HG03025 (cell line): ENCODE measurements around the gene CAVIN3.

Source experiments
- ATAC-seq: cut with Tn5 transposase; IDR thresholded peaks from one replicate; pipeline ENCODE4 v1.9.1; 2021; ENCODE audit warnings: mild to moderate bottlenecking, moderate library complexity; ENCODE audit not compliant: unreplicated experiment, low FRiP score

CAVIN3 gene

DNA sequence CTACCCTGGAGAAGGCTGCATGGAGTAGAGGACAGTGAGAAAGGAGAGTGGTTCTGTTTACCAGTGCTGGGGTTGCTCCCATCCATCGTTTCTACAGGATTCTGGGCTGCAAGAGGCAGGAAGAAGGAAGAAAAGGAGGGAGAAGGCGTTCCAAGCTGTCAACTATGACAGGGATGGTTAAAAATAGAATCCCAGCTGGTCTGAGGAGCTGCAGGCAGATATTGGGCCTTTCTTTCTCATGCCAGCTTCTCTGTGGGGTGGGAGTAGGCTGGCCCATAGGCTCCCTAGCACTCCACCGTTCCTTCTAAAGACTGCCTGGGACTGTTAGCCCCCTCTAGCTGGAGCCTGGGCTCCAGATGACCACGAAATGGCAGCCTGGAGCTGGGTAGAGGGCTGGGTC, 47.1 kb downstream of the CAVIN3 start:
- ATAC-seq: no peak

DNA sequence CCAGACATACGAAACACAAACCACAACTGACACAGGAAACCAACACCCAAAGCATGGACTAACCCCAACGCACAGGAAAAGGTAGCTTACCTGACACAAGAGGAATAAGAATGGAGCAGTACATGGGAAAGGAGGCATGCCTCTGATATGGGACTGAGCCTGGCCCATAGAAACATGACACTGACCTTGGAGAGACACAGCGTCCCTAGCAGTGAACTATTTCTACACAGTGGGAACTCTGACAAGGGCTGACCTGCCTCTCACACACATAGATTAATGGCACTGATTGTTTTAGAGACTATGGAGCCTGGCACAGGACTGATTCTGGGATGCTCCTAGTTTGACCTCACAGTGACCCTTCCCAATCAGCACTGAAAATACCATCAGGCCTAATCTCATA, 48.7 kb downstream of the CAVIN3 start:
- ATAC-seq: no peak

- ATAC-seq: no peak
These were observed 49.6 kb downstream of the CAVIN3 start for GRCh38 chr11:6270584-6271246.

DNA sequence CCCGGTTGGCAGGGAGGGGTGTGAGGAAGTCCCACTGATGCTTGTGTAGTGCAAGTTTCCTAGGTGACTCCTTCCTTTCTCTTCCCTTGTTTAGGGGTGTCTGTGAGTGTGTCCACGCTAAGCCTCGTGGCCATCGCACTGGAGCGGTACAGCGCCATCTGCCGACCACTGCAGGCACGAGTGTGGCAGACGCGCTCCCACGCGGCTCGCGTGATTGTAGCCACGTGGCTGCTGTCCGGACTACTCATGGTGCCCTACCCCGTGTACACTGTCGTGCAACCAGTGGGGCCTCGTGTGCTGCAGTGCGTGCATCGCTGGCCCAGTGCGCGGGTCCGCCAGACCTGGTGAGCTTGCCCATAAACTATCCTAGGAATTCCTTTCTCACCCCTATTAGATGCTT, 50.3 kb downstream of the CAVIN3 start:
- no peak for ATAC-seq
